ENCODE data around the gene DUSP8.
"Not testable (repeated sequence)": the region's sequence is repeated elsewhere in the genome, so short reads cannot be mapped to it uniquely, and the experiment has no call there.

DNA sequence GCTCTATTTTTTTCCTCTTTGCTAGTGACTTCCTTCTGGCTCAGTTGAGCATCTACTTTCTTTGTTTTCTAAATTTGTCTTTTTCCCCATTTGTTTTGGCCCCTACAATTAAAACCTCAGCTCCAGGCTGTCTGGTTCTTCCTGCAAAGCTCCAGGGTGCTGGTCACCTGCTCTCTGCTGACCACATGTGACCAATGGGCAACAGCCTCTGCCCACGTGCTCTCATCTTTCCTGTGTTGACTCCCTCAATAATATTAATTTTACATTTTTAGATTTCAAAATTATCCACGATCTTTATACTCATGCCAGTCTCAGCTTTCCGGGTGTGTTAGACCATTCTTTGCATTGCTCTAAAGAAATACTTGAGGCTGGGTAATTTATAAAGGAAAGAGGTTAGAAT lies 26.3 kb upstream of the DUSP8 start:
- TF ChIP-seq, protein P1, sequence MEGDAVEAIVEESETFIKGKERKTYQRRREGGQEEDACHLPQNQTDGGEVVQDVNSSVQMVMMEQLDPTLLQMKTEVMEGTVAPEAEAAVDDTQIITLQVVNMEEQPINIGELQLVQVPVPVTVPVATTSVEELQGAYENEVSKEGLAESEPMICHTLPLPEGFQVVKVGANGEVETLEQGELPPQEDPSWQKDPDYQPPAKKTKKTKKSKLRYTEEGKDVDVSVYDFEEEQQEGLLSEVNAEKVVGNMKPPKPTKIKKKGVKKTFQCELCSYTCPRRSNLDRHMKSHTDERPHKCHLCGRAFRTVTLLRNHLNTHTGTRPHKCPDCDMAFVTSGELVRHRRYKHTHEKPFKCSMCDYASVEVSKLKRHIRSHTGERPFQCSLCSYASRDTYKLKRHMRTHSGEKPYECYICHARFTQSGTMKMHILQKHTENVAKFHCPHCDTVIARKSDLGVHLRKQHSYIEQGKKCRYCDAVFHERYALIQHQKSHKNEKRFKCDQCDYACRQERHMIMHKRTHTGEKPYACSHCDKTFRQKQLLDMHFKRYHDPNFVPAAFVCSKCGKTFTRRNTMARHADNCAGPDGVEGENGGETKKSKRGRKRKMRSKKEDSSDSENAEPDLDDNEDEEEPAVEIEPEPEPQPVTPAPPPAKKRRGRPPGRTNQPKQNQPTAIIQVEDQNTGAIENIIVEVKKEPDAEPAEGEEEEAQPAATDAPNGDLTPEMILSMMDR (IDR thresholded peaks at IDR 0.05), result not testable (repeated sequence)
- not testable (repeated sequence) for TF ChIP-seq POLR2A (IDR thresholded peaks at IDR 0.05)

Data from Peyer's patch (tissue), 4 donors.